LoVo (cell line): ENCODE data around the gene MPRIP.

Experiments
- DNase-seq: peaks from one replicate; pipeline ENCODE4 v3.0.0-alpha.2; 2016; ENCODE audit warnings: low spot score

Gene MPRIP

GRCh38 chr17:17067257-17067656, 25.0 kb downstream of the MPRIP start:
- peak; percentile 36 for DNase-seq

GRCh38 chr17:17069849-17070248, 27.6 kb downstream of the MPRIP start:
- no peak for DNase-seq

DNA sequence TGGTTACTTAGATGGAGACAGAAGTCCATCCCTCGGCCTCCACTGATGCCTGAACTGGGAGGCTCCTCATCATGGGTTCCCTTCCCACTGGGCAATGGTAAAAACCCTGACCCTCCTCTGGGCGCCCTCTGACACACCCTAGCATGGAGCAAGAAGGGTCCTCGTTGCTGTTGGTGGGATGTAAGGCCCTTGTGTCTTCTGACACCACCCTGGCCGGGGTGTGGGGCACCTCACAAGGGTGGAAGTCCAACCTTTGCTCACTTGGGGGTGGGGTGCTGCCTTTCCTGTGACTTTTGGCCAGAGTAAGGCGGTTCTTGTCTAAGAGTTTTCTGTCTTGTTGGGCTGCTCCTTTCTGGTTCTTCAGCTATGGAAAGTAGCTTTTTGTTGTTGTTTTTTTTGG, 28.7 kb downstream of the MPRIP start:
- DNase-seq = no peak

DNA sequence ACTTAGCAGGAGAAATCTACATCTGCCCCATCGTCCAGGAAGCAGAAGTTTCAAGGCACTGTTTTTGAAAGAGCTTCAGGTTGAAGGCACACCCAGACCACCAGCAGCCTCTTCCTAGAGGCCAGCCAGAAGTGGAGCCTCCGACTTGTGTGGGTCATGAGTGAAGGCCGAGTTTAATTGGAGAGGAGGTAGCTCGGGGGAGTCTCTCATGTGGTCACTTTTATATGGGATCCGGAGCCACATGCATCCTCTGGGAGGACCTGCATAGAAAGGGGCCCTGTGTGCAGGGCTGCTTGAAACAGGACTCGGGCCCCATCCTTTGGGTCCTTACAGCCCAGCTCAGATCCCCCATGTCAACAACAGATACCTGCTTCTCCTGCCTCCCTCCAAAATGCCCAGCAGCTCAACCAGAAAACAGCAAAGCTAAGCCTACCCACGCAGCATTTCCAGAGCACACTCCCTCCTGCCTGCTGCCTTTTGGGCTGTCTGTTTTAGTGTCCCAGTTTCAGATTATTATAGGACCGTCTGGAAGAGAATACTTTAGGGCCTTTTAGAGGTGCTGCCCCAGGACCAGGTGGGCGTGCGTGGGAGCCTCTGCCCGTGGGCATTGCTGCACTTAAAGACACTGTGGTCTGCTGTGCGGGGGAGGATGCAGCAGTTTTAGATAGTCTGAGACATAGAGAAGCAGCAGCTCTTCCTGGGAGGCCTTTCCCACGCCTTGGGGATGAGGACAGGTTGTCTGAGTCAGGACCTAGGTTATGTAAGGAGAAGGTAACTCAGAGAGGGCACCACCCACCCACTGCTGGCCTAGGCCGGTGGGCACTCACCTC, 29.5 kb downstream of the MPRIP start:
- DNase-seq = no peak

DNA sequence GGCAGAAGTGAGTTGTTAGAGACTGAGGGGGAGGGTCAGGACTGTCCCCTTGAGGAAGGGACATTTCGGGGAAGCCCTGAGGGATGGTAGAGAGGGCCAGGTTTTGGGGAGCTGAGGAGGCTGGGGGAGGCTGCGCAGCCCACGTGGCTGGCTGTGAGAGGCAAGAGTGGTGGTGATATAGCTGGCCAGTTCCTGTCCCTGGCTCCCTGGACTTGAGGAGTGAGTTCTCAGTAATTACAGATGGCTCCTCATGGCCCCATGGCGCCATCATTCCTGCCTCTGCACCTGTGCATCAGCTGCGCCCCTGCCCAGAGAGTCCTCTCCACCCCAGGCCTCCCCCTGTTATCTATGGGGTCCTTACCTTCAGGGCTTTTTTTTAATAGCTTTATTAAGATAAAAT, 30.3 kb downstream of the MPRIP start:
- no peak for DNase-seq

DNA sequence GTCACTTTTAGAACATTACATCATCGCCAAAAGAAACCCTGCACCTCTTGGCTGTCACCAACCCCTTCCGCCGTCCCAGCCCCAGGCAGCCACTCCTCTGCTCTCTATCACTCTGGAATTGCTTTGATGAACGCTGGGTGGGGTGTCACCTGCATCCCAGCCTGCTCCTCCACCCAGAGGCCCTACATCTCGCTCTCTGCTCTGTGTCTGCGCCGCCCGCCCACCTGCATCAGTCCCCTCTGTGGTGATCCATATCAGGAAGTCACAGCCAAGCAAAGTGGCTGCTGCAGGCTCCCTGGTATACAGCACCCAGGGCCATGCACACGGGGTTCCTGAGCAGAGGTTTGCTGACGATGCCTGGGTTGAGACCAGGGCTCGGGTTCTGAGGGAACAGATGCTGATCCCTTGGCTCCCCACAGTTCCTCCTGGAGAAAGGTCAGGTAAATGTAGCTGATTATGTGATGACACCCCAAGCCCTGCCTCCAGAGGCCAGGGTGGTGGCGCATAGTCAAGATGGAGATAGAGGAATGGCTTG, 30.8 kb downstream of the MPRIP start:
- DNase-seq = no peak

DNA sequence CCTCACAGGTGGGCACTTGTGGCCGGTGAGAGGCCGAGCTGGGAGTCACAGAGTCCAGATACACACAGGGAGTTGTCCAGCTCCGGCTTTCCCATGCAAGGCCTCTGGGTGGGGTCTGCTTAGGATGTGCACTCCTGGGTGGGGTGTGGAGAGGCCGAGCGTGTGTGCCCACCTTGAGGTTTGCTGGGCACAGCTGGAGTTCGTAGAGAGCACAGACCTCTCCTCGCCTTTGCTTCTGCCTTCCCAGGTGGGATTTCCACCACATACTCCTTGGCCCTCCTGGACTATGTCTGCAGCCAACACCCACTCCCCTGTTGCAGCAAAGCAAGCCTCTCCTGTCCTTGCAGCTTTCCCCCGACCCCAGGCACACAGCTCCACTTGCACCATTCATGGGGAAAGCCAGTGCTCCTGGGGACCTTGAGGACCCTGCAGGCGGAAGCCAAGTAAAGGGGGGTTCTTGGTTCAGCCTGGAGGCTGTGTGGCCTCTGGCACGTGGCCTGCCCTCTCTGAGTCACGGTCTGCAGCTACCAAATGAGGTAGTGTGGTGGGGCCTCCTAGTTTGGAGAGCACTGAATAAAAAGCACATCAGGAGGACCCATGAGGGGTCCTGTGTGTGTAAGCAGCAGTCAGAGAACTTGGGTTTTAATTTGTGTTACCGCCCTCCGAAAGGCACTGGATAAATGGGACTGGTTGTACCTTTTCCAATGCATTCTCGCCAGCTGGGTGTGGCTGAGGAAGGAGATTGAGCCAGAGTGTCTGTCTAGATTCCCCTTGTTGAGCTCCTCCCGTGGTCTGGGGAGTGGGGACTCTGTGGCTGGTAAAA, 31.5 kb downstream of the MPRIP start:
- no peak for DNase-seq

GRCh38 chr17:17075125-17075781, 33.0 kb downstream of the MPRIP start:
- DNase-seq = no peak

DNA sequence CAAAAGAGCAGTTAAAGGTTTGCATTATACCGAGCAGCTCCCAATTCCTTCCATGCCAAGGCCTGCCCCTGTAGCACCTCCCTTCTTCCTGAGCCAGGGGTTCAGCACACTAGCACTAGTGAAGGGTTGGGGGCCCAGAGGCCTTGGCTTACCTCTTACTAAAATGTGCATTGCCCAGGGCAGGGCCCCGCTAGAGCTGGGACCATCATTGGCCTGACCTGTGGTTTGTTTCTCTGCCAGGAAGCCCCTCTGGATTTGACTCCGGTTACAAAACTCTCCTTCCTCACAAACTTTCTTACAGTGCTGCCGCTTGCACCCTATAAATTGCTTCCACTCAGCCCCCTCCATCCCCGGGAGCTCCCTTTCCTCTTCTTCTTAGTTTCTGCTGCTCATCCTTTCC, 33.8 kb downstream of the MPRIP start:
- DNase-seq = no peak

GRCh38 chr17:17077101-17077500, 34.8 kb downstream of the MPRIP start:
- no peak for DNase-seq

- no peak for DNase-seq
These were observed 35.8 kb downstream of the MPRIP start for GRCh38 chr17:17077861-17078732.

DNA sequence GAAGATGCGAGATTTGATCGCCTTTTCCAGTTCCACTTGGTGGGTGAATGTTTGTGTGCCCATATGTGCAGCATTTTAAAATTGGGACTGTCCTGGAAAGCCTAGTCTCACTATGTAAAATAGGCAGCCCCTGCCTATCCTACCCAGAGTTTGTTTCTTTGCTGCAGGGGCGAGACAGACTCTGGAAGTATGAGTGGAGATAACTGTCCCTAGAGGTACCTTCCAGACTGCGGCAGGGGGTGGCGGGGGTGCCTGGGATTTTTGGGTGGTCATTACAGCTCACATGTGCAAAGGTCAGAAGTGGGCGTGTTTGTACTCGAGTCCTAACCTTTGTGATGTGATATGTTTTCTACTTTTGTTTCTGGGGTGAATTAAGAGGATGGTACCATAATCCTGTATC, 36.6 kb downstream of the MPRIP start:
- DNase-seq = no peak

DNA sequence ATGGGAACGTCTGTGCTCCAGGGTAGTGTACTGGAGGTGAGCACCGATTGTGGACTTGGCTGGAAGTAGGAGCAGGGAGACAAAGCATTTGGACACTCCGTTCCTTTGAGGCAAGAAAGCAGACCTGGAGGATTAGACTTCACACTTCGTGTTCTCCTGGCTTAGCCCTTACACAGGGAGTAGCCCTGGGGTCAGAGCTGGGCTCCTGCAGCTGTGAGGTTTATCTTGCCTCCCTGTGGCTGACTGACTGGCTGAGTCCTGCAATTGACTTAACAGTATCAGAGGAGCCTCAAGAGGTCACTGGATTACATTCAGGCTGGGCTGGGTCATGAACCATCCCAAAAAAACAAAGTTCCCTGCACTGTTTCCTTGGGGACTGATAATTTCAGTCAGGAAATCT, 37.1 kb downstream of the MPRIP start:
- no peak for DNase-seq

DNA sequence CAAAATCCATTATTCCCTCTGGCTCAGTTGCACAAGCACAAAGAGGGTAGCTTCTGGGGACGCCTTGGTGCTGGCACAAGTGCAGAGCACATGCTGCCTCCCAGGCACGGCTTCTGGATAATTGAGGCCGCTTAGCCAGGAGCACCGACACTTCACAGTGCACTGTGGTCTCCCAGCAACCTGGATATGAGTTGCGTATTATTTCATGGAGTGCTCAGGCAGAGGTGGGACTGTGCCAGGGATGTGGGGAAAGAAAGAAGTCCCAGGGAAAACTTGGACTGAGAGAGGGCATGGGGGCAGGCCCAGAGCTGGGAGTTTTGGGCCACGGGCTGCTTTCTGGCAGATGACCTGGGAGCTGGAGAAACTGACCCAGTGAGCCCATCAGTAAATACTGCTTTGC, 37.5 kb downstream of the MPRIP start:
- DNase-seq = no peak

GRCh38 chr17:17080181-17080631, 37.9 kb downstream of the MPRIP start:
- DNase-seq = no peak

GRCh38 chr17:17080781-17081180, 38.5 kb downstream of the MPRIP start:
- no peak for DNase-seq

- DNase-seq = no peak
These were observed 39.2 kb downstream of the MPRIP start for GRCh38 chr17:17081304-17081940.

DNA sequence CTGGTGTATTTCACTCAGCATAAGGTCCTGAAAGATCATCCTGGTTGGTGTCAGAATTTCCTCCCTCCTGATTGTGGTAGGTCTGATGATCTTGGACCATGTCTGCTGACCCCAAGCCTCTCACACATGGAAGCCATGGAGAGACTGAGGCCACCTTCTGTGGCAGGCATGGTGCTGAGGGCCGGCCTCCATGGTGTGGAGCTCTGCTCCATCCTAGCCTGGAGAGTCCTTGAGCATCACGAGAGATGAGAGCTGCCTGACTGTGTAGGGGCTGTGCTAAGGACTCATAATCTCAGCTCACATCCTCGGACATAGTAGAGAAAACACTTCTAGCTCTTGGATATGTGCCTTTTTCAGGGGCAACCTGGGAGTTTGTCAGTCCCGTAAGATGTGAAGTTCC, 40.6 kb downstream of the MPRIP start:
- no peak for DNase-seq

DNA sequence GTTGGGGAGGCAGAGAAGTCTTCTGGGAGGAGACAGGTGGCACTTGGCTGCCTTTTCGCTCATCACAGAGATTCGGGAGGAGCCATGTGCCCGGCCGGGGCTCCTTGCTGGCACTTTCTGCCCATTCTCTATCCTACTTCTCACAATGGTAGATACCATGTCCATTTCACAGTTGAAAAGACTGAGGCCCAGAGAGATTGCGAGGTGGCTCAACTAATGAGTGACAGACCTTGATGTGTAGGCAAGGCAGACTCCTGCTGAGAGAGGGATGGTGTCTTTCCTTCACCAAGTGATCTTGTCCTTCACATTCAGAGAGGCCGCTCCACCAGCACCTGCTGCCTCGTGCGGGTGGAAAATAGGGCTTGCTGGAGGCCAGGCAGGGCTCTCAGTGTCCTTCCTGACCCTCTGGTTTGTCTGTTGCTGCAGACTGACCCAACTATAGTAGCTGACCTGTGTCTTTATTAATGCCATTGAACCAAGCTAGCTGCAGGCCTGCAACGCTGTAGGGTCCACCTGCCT, 42.1 kb downstream of the MPRIP start:
- no peak for DNase-seq

DNA sequence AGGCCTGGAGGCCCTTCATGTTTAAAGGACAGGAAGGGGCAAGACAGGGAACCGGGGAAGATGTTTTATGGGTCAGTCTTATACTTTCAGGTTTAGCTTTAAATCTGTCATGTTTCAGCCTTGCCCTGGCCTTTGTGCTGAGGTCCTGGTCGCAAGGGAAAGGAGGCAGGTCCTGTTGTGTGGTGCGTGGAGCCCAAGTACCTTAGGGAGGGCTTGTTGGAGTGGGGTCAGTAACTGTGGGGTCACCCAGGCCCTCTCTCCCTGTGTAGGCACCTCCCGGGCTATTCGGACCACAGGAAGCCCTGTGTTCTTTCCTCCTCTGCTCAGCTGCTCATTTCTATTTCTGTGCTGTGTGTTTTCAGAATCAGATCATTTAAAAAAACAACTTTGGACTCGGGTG, 42.7 kb downstream of the MPRIP start:
- DNase-seq = no peak

GRCh38 chr17:17086585-17086984, 44.3 kb downstream of the MPRIP start:
- no peak for DNase-seq
